Glutamatergic neuron (in vitro differentiated cells): ENCODE data around the gene DMGDH. TPM values are rescaled to one million over a fixed set of nuclear protein-coding genes. Genes with fewer than 3 reads are reported as not detected.

ENCODE experiments used
- DNase-seq: peaks from one replicate; pipeline ENCODE4 v3.0.0; 2022
- H3K27ac Mint-ChIP-seq: one replicate; pipeline ENCODE4 v1.8.0; 2020; ENCODE audit warnings: mild to moderate bottlenecking, mixed read lengths, inconsistent platforms; ENCODE audit not compliant: unreplicated experiment
- H3K27me3 Mint-ChIP-seq: one replicate; pipeline ENCODE4 v1.8.0; 2020; ENCODE audit warnings: mild to moderate bottlenecking, moderate library complexity, mixed read lengths, inconsistent platforms; ENCODE audit not compliant: unreplicated experiment
- H3K36me3 Mint-ChIP-seq: one replicate; pipeline ENCODE4 v1.8.0; 2020; ENCODE audit warnings: mild to moderate bottlenecking, mixed read lengths, inconsistent platforms; ENCODE audit not compliant: unreplicated experiment
- H3K4me1 Mint-ChIP-seq: one replicate; pipeline ENCODE4 v1.8.0; 2020; ENCODE audit warnings: mild to moderate bottlenecking, low read depth, mixed read lengths, inconsistent platforms; ENCODE audit not compliant: unreplicated experiment
- H3K4me3 Mint-ChIP-seq: one replicate; pipeline ENCODE4 v1.8.0; 2020; ENCODE audit warnings: mild to moderate bottlenecking, mixed read lengths, inconsistent platforms; ENCODE audit not compliant: unreplicated experiment
- H3K9me3 Mint-ChIP-seq: one replicate; pipeline ENCODE4 v1.8.0; 2020; ENCODE audit warnings: mild to moderate bottlenecking, moderate library complexity, mixed read lengths, inconsistent platforms; ENCODE audit not compliant: unreplicated experiment
- total RNA-seq: library from RNA; stranded (reverse); fragmentation: NEBNext Ultra II Directional; extraction: Animal tissue kit (Norgen Biotek cat#: 25700); gene quantifications from one replicate; pipeline ENCODE4 v1.2.1, GENCODE V29; 2021; ENCODE audit not compliant: unreplicated experiment
- TF ChIP-seq, protein P1 (sequence below): fragments of 200-600 bp; sonication (generic); IDR thresholded peaks from one replicate; pipeline ENCODE4 v1.5.0; 2021; ENCODE audit not compliant: partially characterized antibody, unreplicated experiment

DMGDH gene
- total RNA-seq, 1 donor from 2014 or later, result 1.7 TPM

- no peak overlapping the region for H3K4me3 Mint-ChIP-seq
Measured at GRCh38 chr5:79011219-79011836, 58.1 kb downstream of the DMGDH start.

DNA sequence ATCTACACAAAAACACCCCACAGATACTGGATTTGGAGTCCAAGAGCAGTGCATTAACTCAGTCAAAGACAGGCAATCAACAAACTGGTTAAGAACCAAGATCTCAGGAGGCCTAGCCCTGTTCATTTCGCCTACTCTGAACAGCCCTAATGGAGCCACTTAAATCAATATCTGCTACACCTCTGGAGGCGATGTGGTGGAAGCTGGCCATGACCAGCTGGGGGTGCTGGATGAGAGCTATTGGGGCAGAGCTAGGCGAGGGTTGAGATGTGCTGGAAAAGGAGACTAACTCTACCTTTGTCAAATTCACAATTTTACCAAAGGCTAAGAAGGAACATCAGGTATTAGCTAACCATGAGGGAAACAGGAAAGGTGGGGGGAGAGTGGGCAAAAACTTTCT lies 61.1 kb downstream of the DMGDH start:
- Mint-ChIP-seq H3K4me1 (peaks cover 12% of the 10 kb centered on the region), H3K4me3 (no peak overlapping the region), H3K9me3 (peaks cover 3% of the 10 kb centered on the region), H3K27me3 (no peaks in the 10 kb centered on the region), H3K27ac (peak overlapping the region; percentile 4), H3K36me3 (peaks cover 7% of the 10 kb centered on the region)
- TF ChIP-seq, protein P1, sequence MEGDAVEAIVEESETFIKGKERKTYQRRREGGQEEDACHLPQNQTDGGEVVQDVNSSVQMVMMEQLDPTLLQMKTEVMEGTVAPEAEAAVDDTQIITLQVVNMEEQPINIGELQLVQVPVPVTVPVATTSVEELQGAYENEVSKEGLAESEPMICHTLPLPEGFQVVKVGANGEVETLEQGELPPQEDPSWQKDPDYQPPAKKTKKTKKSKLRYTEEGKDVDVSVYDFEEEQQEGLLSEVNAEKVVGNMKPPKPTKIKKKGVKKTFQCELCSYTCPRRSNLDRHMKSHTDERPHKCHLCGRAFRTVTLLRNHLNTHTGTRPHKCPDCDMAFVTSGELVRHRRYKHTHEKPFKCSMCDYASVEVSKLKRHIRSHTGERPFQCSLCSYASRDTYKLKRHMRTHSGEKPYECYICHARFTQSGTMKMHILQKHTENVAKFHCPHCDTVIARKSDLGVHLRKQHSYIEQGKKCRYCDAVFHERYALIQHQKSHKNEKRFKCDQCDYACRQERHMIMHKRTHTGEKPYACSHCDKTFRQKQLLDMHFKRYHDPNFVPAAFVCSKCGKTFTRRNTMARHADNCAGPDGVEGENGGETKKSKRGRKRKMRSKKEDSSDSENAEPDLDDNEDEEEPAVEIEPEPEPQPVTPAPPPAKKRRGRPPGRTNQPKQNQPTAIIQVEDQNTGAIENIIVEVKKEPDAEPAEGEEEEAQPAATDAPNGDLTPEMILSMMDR, result no peak
- DNase-seq, result peak; percentile 54

More at GRCh38 chr5:79011219-79011836, 58.1 kb downstream of the DMGDH start:
- H3K27ac Mint-ChIP-seq, result no peak overlapping the region
- H3K9me3 Mint-ChIP-seq, result peaks cover 3% of the 10 kb centered on the region
- TF ChIP-seq, protein P1, result no peak
- H3K4me1 Mint-ChIP-seq, result peaks cover 7% of the 10 kb centered on the region
- no peaks in the 10 kb centered on the region for H3K27me3 Mint-ChIP-seq
- DNase-seq, result no peak
- peaks cover 13% of the 10 kb centered on the region for H3K36me3 Mint-ChIP-seq

GRCh38 chr5:79007872-79008271 lies 61.6 kb downstream of the DMGDH start:
- TF ChIP-seq, protein P1, result no peak
- no peak for DNase-seq
- no peaks in the 10 kb centered on the region for H3K27me3 Mint-ChIP-seq
- H3K4me1 Mint-ChIP-seq, result peaks cover 12% of the 10 kb centered on the region
- H3K9me3 Mint-ChIP-seq, result peaks cover 8% of the 10 kb centered on the region
- no peak overlapping the region for H3K4me3 Mint-ChIP-seq
- peaks cover 2% of the 10 kb centered on the region for H3K36me3 Mint-ChIP-seq
- H3K27ac Mint-ChIP-seq, result no peak overlapping the region

DNA sequence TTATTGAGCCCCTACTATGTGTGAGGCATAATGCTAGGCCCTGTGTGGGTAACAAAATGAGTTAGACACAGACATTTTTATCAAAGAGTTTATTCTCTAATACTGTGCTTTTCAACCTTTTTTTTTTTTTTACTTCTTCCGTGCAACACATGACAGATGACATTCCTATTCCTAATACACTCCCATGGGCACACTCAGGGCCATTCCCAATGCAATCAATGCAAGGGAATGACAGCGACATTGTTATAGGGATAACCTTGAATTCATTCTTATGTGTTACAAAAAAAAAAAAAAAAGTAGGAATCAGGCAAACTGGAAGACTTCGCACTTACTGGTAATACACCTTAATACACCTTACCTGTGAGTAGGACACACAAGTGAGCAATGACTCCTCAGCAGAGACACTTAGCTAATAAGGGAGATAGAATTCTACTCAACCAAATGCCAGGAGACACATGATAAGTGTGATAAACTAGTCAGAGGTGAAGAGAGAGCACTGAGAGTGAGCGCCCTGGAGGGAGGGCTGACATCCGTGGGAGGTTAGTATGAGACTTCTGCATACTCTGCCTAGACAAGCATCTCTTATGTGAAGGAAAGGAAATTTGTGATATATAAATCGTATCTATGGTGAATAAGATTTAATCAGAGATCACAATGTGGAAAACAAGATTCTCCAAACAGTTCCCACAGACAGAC lies 63.4 kb downstream of the DMGDH start:
- TF ChIP-seq, protein P1, result no peak
- Mint-ChIP-seq H3K4me3 (no peak overlapping the region), H3K27ac (no peak overlapping the region), H3K4me1 (peaks cover 23% of the 10 kb centered on the region), H3K27me3 (no peaks in the 10 kb centered on the region), H3K36me3 (no peaks in the 10 kb centered on the region), H3K9me3 (peaks cover 9% of the 10 kb centered on the region)
- DNase-seq, result no peak

DNA sequence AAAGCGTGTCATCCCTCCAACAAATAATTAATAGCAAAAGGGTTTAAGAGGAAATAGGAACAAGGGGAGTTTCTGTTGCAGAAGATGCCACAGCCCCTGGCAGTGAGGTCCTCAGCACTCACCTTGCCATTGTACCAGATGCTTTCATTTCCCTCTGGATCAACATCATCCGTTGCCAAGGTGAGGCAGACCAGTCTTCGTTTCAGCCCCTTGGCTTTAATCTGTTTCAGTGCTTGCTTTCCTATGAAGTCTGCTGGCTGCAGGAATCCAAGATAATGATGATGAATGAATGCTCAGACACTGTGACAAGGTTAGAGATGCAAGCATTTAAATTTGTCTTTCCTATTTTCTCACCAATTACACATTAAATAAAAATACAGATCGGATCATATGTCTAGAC lies 64.3 kb downstream of the DMGDH start:
- no peak overlapping the region for H3K27ac Mint-ChIP-seq

More for the DNA sequence above, 64.3 kb downstream of the DMGDH start:
- no peak overlapping the region for H3K4me3 Mint-ChIP-seq
- TF ChIP-seq, protein P1, result no peak
- peaks cover 9% of the 10 kb centered on the region for H3K9me3 Mint-ChIP-seq
- no peak for DNase-seq
- H3K27me3 Mint-ChIP-seq, result no peaks in the 10 kb centered on the region
- no peaks in the 10 kb centered on the region for H3K36me3 Mint-ChIP-seq
- H3K4me1 Mint-ChIP-seq, result peaks cover 23% of the 10 kb centered on the region
